NB4 (cell line): ENCODE measurements around the gene GID8.

Experiments used
- MAX ChIP-seq: IDR thresholded peaks from 2 replicates; pipeline ENCODE4 v1.6.1; 2011; ENCODE audit warnings: low read depth, low read length
- MYC ChIP-seq: IDR thresholded peaks from 2 replicates; pipeline ENCODE4 v1.6.1; 2011; ENCODE audit warnings: low read depth, low read length
- POLR2A ChIP-seq: IDR thresholded peaks from 2 replicates; pipeline ENCODE4 v1.6.1; 2011; ENCODE audit warnings: mild to moderate bottlenecking; ENCODE audit not compliant: insufficient read length; ENCODE audit errors: extremely low read depth
- TF ChIP-seq, protein P1 (sequence below): IDR thresholded peaks from one replicate; pipeline ENCODE4 v1.5.1; 2012; ENCODE audit warnings: low read depth, low read length

- TF ChIP-seq, protein P1, sequence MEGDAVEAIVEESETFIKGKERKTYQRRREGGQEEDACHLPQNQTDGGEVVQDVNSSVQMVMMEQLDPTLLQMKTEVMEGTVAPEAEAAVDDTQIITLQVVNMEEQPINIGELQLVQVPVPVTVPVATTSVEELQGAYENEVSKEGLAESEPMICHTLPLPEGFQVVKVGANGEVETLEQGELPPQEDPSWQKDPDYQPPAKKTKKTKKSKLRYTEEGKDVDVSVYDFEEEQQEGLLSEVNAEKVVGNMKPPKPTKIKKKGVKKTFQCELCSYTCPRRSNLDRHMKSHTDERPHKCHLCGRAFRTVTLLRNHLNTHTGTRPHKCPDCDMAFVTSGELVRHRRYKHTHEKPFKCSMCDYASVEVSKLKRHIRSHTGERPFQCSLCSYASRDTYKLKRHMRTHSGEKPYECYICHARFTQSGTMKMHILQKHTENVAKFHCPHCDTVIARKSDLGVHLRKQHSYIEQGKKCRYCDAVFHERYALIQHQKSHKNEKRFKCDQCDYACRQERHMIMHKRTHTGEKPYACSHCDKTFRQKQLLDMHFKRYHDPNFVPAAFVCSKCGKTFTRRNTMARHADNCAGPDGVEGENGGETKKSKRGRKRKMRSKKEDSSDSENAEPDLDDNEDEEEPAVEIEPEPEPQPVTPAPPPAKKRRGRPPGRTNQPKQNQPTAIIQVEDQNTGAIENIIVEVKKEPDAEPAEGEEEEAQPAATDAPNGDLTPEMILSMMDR = no peak
- TF ChIP-seq POLR2A = no peak
- no peak for TF ChIP-seq MAX
- no peak for TF ChIP-seq MYC
Measured at GRCh38 chr20:62961310-62961783, 23.4 kb downstream of the GID8 start.
